A673 (cell line): Measurements from ENCODE around the gene AOPEP. TPM values are rescaled to one million over a fixed set of nuclear protein-coding genes. Genes with fewer than 3 reads are reported as not detected.

Source experiments
- BruUV-seq: library from RNA; stranded (reverse); fragments of 400-500 nt; replicated peaks from 2 replicates; lab custom pipeline; 2021; lab: Mats Ljungman, UMichigan
- CTCF ChIA-PET: fragments of 300-600 bp; sonication (Branson Sonifier 250); formaldehyde crosslinking; loops from one replicate; lab custom pipeline; 2022; ENCODE audit warnings: antibody characterized with exemption; lab: Charles Lee
- POLR2A ChIA-PET: fragments of 300-600 bp; sonication (Branson Sonifier 250); formaldehyde crosslinking; loops from one replicate; lab custom pipeline; 2022; ENCODE audit warnings: antibody characterized with exemption; ENCODE audit not compliant: low non-redundant PET; lab: Charles Lee
- DNase-seq: peaks from one replicate; pipeline ENCODE4 v3.0.0-alpha.2; 2015; ENCODE audit warnings: low spot score
- H3K27ac ChIP-seq: fragments of 200-600 bp; sonication (generic); 2 replicates; pipeline ENCODE4 v1.5.1; 2016; ENCODE audit warnings: mixed run types, low read depth, mild to moderate bottlenecking, mixed read lengths, antibody characterized with exemption, low read length; ENCODE audit not compliant: poor library complexity, severe bottlenecking
- H3K27me3 ChIP-seq: fragments of 200-600 bp; sonication (generic); replicated peaks from 2 replicates; pipeline ENCODE4 v1.6.1; 2017; ENCODE audit warnings: mixed run types, low read depth, mild to moderate bottlenecking, mixed read lengths, antibody characterized with exemption, low read length; ENCODE audit not compliant: insufficient read depth, poor library complexity
- H3K36me3 ChIP-seq: fragments of 200-600 bp; sonication (generic); 2 replicates; pipeline ENCODE4 v1.6.1; 2016; ENCODE audit warnings: mixed run types, mild to moderate bottlenecking, mixed read lengths, antibody characterized with exemption, low read length; ENCODE audit not compliant: insufficient read depth, poor library complexity, severe bottlenecking
- H3K4me1 ChIP-seq: fragments of 200-600 bp; sonication (generic); 2 replicates; pipeline ENCODE4 v1.6.1; 2017; ENCODE audit warnings: mixed run types, mild to moderate bottlenecking, mixed read lengths, antibody characterized with exemption, low read length; ENCODE audit not compliant: insufficient read depth, poor library complexity, severe bottlenecking
- H3K4me3 ChIP-seq: fragments of 200-600 bp; sonication (generic); 2 replicates; pipeline ENCODE4 v1.5.1; 2016; ENCODE audit warnings: low read depth, mixed run types, mild to moderate bottlenecking, mixed read lengths, low read length; ENCODE audit not compliant: poor library complexity, severe bottlenecking
- H3K9me3 ChIP-seq: fragments of 200-600 bp; sonication (generic); 2 replicates; pipeline ENCODE4 v1.6.1; 2016; ENCODE audit warnings: mixed run types, low read depth, mild to moderate bottlenecking, mixed read lengths, antibody characterized with exemption, low read length; ENCODE audit not compliant: poor library complexity, severe bottlenecking
- EZH2 ChIP-seq: fragments of 200-600 bp; sonication (generic); IDR thresholded peaks from 2 replicates; pipeline ENCODE4 v1.6.1; 2017; ENCODE audit warnings: borderline replicate concordance, low read depth, mild to moderate bottlenecking, mixed read lengths, antibody characterized with exemption, low read length; ENCODE audit not compliant: poor library complexity, severe bottlenecking
- intact Hi-C: fragments of 100-400 bp; cut with micrococcal nuclease; formaldehyde crosslinking; loops from one replicate; pipeline ENCODE4 v1.10.0; 2022; ENCODE audit not compliant: unreplicated experiment
- total RNA-seq: library from RNA; stranded (reverse); gene quantifications from 2 replicates; pipeline ENCODE4 v1.2.3, GENCODE V29; 2021
- TF ChIP-seq, protein P1 (sequence below): fragments of 300-800, 200-600 bp; sonication (generic); conservative IDR thresholded peaks from 2 replicates; pipeline ENCODE4 v1.5.1; 2017; ENCODE audit warnings: low read depth, mild to moderate bottlenecking, antibody characterized with exemption, low read length, moderate library complexity, mixed read lengths

Gene AOPEP
- total RNA-seq, 1 experiment from 2014 or later = 17.5 TPM

DNA sequence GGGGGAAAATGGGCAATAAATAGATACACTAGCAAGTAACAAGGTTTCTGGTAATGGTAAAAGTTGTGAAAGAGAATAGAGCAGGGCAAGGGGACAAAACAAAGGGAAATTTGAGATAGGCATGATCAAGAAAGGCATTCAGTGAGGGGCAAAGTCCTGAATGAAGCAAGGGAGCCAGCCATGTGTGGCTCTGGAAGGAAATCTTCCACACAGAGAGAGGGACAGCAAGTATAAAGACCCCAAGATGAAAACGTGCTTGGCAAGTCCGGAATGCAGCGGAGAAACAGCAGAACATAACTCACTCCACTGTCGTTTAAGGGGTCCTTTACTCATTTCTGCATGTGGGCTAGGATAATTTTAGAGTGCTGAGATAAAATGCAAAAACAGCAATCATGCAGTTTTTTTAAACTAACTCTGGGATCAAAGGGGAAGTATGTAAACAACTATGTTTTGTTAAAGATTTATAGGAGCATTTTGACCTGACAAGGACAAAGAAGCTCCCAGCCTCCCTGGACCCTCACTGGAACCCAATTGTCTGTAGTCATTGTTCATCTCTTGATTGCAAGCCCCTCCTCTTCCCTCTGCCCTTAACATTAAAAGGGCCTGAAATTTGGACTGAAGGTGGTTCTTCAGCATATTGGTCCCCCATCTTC, 22.9 kb upstream of the AOPEP start:
- BruUV-seq = no TSS peak
- ChIA-PET CTCF (no interaction called here), POLR2A (no interaction called here)
- H3K9me3 ChIP-seq = no peaks in the 10 kb centered on the region
- no peak for TF ChIP-seq EZH2
- TF ChIP-seq, protein P1, sequence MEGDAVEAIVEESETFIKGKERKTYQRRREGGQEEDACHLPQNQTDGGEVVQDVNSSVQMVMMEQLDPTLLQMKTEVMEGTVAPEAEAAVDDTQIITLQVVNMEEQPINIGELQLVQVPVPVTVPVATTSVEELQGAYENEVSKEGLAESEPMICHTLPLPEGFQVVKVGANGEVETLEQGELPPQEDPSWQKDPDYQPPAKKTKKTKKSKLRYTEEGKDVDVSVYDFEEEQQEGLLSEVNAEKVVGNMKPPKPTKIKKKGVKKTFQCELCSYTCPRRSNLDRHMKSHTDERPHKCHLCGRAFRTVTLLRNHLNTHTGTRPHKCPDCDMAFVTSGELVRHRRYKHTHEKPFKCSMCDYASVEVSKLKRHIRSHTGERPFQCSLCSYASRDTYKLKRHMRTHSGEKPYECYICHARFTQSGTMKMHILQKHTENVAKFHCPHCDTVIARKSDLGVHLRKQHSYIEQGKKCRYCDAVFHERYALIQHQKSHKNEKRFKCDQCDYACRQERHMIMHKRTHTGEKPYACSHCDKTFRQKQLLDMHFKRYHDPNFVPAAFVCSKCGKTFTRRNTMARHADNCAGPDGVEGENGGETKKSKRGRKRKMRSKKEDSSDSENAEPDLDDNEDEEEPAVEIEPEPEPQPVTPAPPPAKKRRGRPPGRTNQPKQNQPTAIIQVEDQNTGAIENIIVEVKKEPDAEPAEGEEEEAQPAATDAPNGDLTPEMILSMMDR = no peak
- H3K27me3 ChIP-seq = peaks cover 11% of the 10 kb centered on the region
- no peak for DNase-seq
- no peak overlapping the region for H3K27ac ChIP-seq
- intact Hi-C loops = no loop called here
- no peak overlapping the region for H3K4me3 ChIP-seq
- no peaks in the 10 kb centered on the region for H3K4me1 ChIP-seq
- H3K36me3 ChIP-seq = no peaks in the 10 kb centered on the region

DNA sequence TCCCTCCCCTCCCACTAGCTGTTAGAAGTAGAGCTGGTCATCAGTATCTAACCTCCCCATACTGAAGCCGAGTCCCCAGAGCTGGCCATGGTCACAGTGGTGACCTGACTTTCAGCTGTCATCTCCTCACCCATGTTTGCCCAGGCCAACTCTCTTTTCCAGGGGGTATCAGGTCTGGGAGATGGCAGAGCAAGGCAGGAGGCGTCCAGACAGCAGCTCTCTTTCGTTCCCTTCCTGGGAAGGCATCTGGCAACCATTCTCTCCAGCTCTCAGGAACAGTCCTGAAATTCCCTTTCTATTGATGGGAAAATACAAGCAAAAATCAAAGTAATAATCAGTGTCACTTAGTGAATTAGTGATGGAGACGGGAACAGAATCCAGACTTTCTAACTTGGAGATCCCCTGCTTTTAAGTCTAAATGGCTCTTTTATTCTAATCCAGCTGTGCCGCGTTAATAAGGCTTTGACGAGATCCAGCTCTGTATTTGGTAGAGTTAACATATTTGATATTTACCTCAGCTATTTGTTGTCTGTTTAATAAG, 21.3 kb upstream of the AOPEP start:
- no peak for DNase-seq
- BruUV-seq = no TSS peak
- CTCF ChIA-PET = no interaction called here
- H3K27me3 ChIP-seq = peaks cover 11% of the 10 kb centered on the region
- no peaks in the 10 kb centered on the region for H3K9me3 ChIP-seq
- intact Hi-C loops = no loop called here
- TF ChIP-seq, protein P1 = no peak
- no peak for TF ChIP-seq EZH2
- no peaks in the 10 kb centered on the region for H3K4me1 ChIP-seq
- no peak overlapping the region for H3K4me3 ChIP-seq
- no peaks in the 10 kb centered on the region for H3K36me3 ChIP-seq
- POLR2A ChIA-PET = interaction anchor here (0.6 kb wide), 1 partner anchor 1894 kb away, joined by 5 read pairs; no protein-coding TSS in a partner anchor
- H3K27ac ChIP-seq = no peak overlapping the region

- Histone ChIP-seq H3K4me1 (no peaks in the 10 kb centered on the region), H3K27me3 (peaks cover 11% of the 10 kb centered on the region), H3K9me3 (no peaks in the 10 kb centered on the region), H3K4me3 (no peak overlapping the region), H3K27ac (no peak overlapping the region), H3K36me3 (no peaks in the 10 kb centered on the region)
- ChIA-PET CTCF (no interaction called here), POLR2A (no interaction called here)
- BruUV-seq = no TSS peak
- no peak for DNase-seq
- TF ChIP-seq EZH2 = no peak
- TF ChIP-seq, protein P1 = no peak
- intact Hi-C loops = no loop called here
These were observed 19.6 kb upstream of the AOPEP start for GRCh38 chr9:94706922-94707321.
